HL-60 (cell line): ENCODE data around the gene ABI2.

Source experiments
- DNase-seq, 2 experiments: peaks; one replicate each; pipeline ENCODE4 v3.0.0-alpha.2; 2010 to 2020; ENCODE audit warnings: low read depth in 1 of 2, low spot score in 1 of 2
- H3K27ac ChIP-seq: fragments of 250-450 bp; sonication (Bioruptor Pico); replicated peaks from 2 replicates; pipeline ENCODE4 v1.5.1; 2020; ENCODE audit warnings: mild to moderate bottlenecking, moderate library complexity
- H3K27me3 ChIP-seq: fragments of 250-450 bp; sonication (Bioruptor Pico); 2 replicates; pipeline ENCODE4 v1.5.1; 2021; ENCODE audit warnings: mild to moderate bottlenecking, moderate library complexity; ENCODE audit not compliant: insufficient read depth, poor library complexity, severe bottlenecking
- H3K4me3 ChIP-seq: replicated peaks from 2 replicates; pipeline ENCODE4 v1.5.1; 2011; ENCODE audit warnings: mild to moderate bottlenecking, control low read depth, low read length; ENCODE audit not compliant: insufficient read depth
- GABPA ChIP-seq: IDR thresholded peaks from 2 replicates; pipeline ENCODE4 v1.6.1; 2012; ENCODE audit warnings: low read depth
- POLR2AphosphoS5 ChIP-seq: IDR thresholded peaks from 2 replicates; pipeline ENCODE4 v1.6.1; 2012; ENCODE audit warnings: low read depth
- SPI1 ChIP-seq: IDR thresholded peaks from 2 replicates; pipeline ENCODE4 v1.6.1; 2012; ENCODE audit warnings: low read depth, mild to moderate bottlenecking, borderline replicate concordance
- TF ChIP-seq, protein P1 (sequence below): IDR thresholded peaks from 2 replicates; pipeline ENCODE4 v1.6.1; 2012; ENCODE audit warnings: low read depth; ENCODE audit not compliant: insufficient replicate concordance
- TF ChIP-seq, protein P2 (sequence below): IDR thresholded peaks from one replicate; pipeline ENCODE4 v1.5.1; 2011; ENCODE audit warnings: low read length, control low read depth, inconsistent platforms; ENCODE audit not compliant: insufficient read depth

The ABI2 gene

DNA sequence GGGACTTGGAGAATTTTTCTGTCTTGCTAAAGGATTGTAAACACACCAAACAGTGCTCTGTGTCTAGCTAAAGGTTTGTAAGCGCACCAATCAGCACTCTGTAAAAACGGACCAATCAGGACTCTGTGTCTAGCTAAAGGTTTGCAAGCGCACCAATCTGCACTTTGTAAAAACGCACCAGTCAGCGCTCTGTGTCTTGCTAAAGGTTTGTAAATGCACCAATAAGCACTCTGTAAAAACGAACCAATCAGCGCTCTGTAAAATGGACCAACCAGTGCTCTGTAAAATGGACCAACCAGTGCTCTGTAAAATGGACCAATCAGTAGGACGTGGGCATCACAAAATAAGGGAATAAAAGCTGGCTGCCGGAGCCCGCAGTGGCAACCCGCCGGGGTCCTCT lies 16.5 kb downstream of the ABI2 start:
- no peak for DNase-seq
- Histone ChIP-seq H3K27ac (no peak overlapping the region), H3K4me3 (no peak overlapping the region), H3K27me3 (no peaks in the 10 kb centered on the region)
- TF ChIP-seq GABPA (no peak), POLR2AphosphoS5 (no peak), SPI1 (no peak)
- TF ChIP-seq, protein P1, sequence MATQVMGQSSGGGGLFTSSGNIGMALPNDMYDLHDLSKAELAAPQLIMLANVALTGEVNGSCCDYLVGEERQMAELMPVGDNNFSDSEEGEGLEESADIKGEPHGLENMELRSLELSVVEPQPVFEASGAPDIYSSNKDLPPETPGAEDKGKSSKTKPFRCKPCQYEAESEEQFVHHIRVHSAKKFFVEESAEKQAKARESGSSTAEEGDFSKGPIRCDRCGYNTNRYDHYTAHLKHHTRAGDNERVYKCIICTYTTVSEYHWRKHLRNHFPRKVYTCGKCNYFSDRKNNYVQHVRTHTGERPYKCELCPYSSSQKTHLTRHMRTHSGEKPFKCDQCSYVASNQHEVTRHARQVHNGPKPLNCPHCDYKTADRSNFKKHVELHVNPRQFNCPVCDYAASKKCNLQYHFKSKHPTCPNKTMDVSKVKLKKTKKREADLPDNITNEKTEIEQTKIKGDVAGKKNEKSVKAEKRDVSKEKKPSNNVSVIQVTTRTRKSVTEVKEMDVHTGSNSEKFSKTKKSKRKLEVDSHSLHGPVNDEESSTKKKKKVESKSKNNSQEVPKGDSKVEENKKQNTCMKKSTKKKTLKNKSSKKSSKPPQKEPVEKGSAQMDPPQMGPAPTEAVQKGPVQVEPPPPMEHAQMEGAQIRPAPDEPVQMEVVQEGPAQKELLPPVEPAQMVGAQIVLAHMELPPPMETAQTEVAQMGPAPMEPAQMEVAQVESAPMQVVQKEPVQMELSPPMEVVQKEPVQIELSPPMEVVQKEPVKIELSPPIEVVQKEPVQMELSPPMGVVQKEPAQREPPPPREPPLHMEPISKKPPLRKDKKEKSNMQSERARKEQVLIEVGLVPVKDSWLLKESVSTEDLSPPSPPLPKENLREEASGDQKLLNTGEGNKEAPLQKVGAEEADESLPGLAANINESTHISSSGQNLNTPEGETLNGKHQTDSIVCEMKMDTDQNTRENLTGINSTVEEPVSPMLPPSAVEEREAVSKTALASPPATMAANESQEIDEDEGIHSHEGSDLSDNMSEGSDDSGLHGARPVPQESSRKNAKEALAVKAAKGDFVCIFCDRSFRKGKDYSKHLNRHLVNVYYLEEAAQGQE: no peak
- TF ChIP-seq, protein P2, sequence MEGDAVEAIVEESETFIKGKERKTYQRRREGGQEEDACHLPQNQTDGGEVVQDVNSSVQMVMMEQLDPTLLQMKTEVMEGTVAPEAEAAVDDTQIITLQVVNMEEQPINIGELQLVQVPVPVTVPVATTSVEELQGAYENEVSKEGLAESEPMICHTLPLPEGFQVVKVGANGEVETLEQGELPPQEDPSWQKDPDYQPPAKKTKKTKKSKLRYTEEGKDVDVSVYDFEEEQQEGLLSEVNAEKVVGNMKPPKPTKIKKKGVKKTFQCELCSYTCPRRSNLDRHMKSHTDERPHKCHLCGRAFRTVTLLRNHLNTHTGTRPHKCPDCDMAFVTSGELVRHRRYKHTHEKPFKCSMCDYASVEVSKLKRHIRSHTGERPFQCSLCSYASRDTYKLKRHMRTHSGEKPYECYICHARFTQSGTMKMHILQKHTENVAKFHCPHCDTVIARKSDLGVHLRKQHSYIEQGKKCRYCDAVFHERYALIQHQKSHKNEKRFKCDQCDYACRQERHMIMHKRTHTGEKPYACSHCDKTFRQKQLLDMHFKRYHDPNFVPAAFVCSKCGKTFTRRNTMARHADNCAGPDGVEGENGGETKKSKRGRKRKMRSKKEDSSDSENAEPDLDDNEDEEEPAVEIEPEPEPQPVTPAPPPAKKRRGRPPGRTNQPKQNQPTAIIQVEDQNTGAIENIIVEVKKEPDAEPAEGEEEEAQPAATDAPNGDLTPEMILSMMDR: no peak

DNA sequence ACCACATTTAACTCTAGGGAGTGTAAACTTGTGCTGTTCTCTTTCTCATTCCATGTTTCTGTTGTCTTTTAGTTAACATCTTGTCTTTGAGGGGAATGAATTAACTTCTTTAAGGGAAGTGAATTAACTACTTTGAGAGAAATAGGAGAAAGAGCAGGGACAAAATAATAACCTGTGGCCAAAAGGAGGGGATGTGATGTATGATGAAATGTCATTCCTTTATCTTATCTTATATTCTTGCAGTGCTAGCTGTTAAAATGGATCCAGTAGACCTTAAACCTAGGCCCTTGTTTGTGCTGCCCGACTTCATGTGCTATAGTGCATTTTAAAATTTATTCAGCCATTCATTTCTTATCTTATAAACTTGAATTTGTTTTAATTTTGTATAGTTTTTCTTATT lies 18.4 kb downstream of the ABI2 start:
- H3K27ac ChIP-seq: no peak overlapping the region
- no peak for TF ChIP-seq POLR2AphosphoS5
- TF ChIP-seq, protein P2: no peak
- TF ChIP-seq, protein P1: no peak
- no peak for TF ChIP-seq GABPA
- TF ChIP-seq SPI1: no peak
- no peak for DNase-seq

DNA sequence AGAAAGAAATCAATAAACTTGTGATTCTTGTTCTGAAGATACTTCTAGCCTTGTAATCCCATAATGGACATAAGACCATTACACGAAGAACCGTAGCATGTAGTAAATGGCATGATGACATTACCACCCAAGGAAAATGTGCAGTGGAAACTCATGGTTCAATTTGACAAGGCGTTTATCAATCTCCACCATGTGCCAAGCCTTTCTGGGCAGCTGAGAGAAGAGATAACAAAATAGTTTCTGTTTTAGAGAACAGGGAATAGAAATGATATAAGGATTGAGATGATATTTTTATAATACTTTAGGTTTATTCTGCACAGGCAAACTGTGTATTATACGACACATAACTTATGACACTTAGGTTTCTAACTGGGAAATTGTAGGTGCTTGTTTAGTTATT lies 19.2 kb downstream of the ABI2 start:
- DNase-seq: no peak
- no peak overlapping the region for H3K27ac ChIP-seq
- TF ChIP-seq, protein P1: no peak
- no peak for TF ChIP-seq SPI1
- TF ChIP-seq POLR2AphosphoS5: no peak
- no peak for TF ChIP-seq GABPA
- TF ChIP-seq, protein P2: no peak
- H3K27me3 ChIP-seq: no peaks in the 10 kb centered on the region
- H3K4me3 ChIP-seq: no peak overlapping the region

More for the DNA sequence above, 18.4 kb downstream of the ABI2 start:
- no peaks in the 10 kb centered on the region for H3K27me3 ChIP-seq
- no peak overlapping the region for H3K4me3 ChIP-seq
